Adrenal gland (tissue), 12 donors: ENCODE results near the gene KCNMA1. TPM values are rescaled to one million over a fixed set of nuclear protein-coding genes. Genes with fewer than 3 reads are reported as not detected.

ENCODE experiments used
- DNase-seq, 7 donors: peaks; one replicate each; pipeline ENCODE4 v3.0.0-alpha.2; 2019 to 2020
- H3K27ac ChIP-seq, 5 donors: fragments of 200-600 bp; sonication (generic) in 4 of 5; 1 replicate in 3 of 5; 2 replicates in 2 of 5; pipeline versions ENCODE4 v1.5.1 to v1.8.0; 2016 to 2020; ENCODE audit warnings: mild to moderate bottlenecking in 1 of 5
- H3K27me3 ChIP-seq: fragments of 200-600 bp; 2 replicates; pipeline ENCODE4 v1.8.0; 2021
- H3K36me3 ChIP-seq, 2 donors: fragments of 200-600 bp; replicated peaks in 1 of 2; 1 replicate in 1 of 2; 2 replicates in 1 of 2; pipeline versions ENCODE4 v1.5.1 to v1.8.0; 2018 to 2022
- H3K4me1 ChIP-seq, 2 donors: fragments of 200-600 bp; replicated peaks in 1 of 2; 1 replicate in 1 of 2; 2 replicates in 1 of 2; pipeline versions ENCODE4 v1.5.1 to v1.8.0; 2018 to 2021
- H3K4me3 ChIP-seq, 4 donors: fragments of 200-600 bp; sonication (generic) in 3 of 4; one replicate each; pipeline ENCODE4 v1.5.1; 2016 to 2018
- H3K9me3 ChIP-seq, 3 donors: fragments of 200-600 bp; sonication (generic) in 1 of 3; replicated peaks in 1 of 3; 1 replicate in 2 of 3; 2 replicates in 1 of 3; pipeline versions ENCODE4 v1.5.1 to v1.8.0; 2016 to 2021
- CTCF ChIP-seq, 6 experiments: fragments of 450-650 bp in 4 of 6; fragments of 200-600 bp in 2 of 6; sonication (generic) in 1 of 6; IDR thresholded peaks; 1 replicate in 5 of 6; 2 replicates in 1 of 6; pipeline versions ENCODE4 v1.5.1 to v1.8.0; 2016 to 2021; ENCODE audit warnings: antibody characterized with exemption in 6 of 6, mild to moderate bottlenecking in 2 of 6, moderate library complexity in 1 of 6
- POLR2A ChIP-seq, 2 donors: fragments of 450-650 bp; IDR thresholded peaks; one replicate each; pipeline ENCODE4 v1.6.1; 2017; ENCODE audit warnings: antibody characterized with exemption in 2 of 2, mild to moderate bottlenecking in 2 of 2, moderate library complexity in 1 of 2
- WGBS, 4 donors: extraction: QIAGEN DNeasy Blood & Tissue Kit in 2 of 4; methylation state at CpG; one replicate each; pipeline versions ENCODE4 v1.1.5 to v1.1.7; 2013 to 2017; 5-methylcytosine and 5-hydroxymethylcytosine counted together
- intact Hi-C, 2 donors: fragments of 100-400 bp; cut with DNase I; formaldehyde crosslinking; loops; one replicate each; pipeline versions ENCODE4 v1.14.1 to v1.15.0; 2022 to 2023
- polyA plus RNA-seq, 3 donors: library from polyadenylated mRNA; stranded (reverse); fragments of 200-250 nt in 2 of 3; fragments of 350-450 nt in 1 of 3; fragmentation: Illumina TruSeq in 1 of 3; extraction: RNeasy Lipid Tissue Mini Kit (QIAGEN cat#74804) in 1 of 3; gene quantifications; one replicate each; pipeline ENCODE4 v1.2.3, GENCODE V29; 2013 to 2014
- total RNA-seq, 9 donors: library from RNA; depleted of rRNA in 4 of 9; stranded (reverse); fragments of >200 nt in 4 of 9; fragments of 120-200 nt in 1 of 9; fragmentation: NEBNext Ultra II Directional in 1 of 9; extraction: Animal tissue kit (Norgen Biotek cat#: 25700) in 1 of 9; gene quantifications; one replicate each; pipeline versions ENCODE4 v1.1.0 to v1.2.4, GENCODE V29; 2013 to 2023
- donor health status: healthy with polysubstance abuse.
- donor health status: Bipolar disorder and iron deficiency.
- donor health status: DM: yes; HTN: yes; CAD: no.
- donor health status: DM: no; HTN: no; CAD: no.
- donor health status: DM: no; HTN: no; CAD: no.
- donor health status: DM: yes; HTN: yes; CAD: no.

KCNMA1 gene
- total and polyA plus RNA-seq, 12 donors, result 6.4 to 37.7 (median 13.4) TPM

- H3K9me3 ChIP-seq, result no peaks in the 10 kb centered on the region
- 84 to 95% (median 87%) methylated on average over 4 to 7 of the region's 7 CpGs for WGBS, 4 donors
- intact Hi-C loops, result no loop called here
- no peak overlapping the region for H3K4me3 ChIP-seq
- H3K27me3 ChIP-seq, result no peaks in the 10 kb centered on the region
- TF ChIP-seq POLR2A (IDR thresholded peaks at IDR 0.05) (no peak), CTCF (IDR thresholded peaks at IDR 0.05) (no peak)
- H3K27ac ChIP-seq, result no peak overlapping the region
- no peaks in the 10 kb centered on the region for H3K4me1 ChIP-seq
- no peak for DNase-seq
- H3K36me3 ChIP-seq, result no peaks in the 10 kb centered on the region
Observed at GRCh38 chr10:77461636-77462296, 175.8 kb downstream of the KCNMA1 start.

DNA sequence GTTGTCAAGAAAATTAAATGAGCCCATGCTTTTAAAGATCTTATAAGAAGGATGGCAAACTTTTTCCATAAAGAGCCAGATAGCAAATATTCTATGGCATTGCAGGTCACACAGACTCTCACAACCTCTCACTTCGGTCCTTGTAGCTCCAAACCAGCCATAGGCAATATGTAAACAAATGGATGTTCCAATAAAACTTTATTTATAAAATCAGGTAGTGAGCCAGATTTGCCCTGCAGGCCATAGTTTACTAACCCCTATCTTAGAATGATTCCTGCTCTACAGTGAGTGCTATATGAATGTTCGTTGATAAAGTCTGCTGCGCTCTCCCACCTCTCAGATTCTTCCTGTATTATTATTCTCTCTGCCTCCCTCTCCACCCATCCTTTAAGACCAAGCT is 177.7 kb downstream of the KCNMA1 start:
- no peak for TF ChIP-seq POLR2A (IDR thresholded peaks at IDR 0.05)
- no peak for TF ChIP-seq CTCF (IDR thresholded peaks at IDR 0.05)
- Histone ChIP-seq H3K4me3 (no peak overlapping the region), H3K27ac (no peak overlapping the region), H3K36me3 (no peaks in the 10 kb centered on the region), H3K27me3 (no peaks in the 10 kb centered on the region), H3K9me3 (no peaks in the 10 kb centered on the region), H3K4me1 (no peaks in the 10 kb centered on the region)
- intact Hi-C loops, result no loop called here
- no peak for DNase-seq
- WGBS, 4 donors, result 92 to 98% (median 96%) methylated on average over 3 of the region's 3 CpGs

DNA sequence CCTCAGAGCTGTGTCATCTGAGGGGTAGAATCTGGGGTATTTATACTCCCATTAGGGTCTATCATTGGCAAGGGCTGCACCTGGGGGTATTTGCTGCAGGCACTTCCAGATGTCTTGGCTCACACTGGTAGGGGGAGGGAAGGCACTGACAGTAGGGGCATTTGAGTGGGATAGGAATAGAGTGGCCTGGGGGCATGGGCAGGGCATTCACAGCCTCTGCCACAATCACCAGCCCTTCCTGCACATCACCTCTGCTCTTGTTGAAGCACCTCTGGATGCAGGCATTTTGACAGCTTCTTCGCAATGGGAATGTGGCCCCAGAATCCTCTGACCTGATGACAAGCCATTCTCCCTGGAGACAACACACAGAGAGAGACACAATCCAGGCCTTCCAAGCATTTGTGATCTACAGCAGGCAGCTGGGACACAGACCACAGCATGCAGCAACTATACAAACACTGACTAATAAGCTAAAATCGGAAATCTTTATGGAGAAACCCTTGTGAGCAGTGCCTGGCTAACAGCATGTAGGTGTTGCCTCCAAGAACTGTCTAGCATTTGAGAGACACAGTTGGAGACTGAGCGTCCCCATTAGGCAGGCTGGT is 178.5 kb downstream of the KCNMA1 start:
- no peaks in the 10 kb centered on the region for H3K9me3 ChIP-seq
- H3K4me1 ChIP-seq, result no peaks in the 10 kb centered on the region
- TF ChIP-seq CTCF (IDR thresholded peaks at IDR 0.05) (no peak), POLR2A (IDR thresholded peaks at IDR 0.05) (no peak)
- H3K27ac ChIP-seq, result no peak overlapping the region
- intact Hi-C loops, result no loop called here
- H3K27me3 ChIP-seq, result no peaks in the 10 kb centered on the region
- no peak overlapping the region for H3K4me3 ChIP-seq
- no peaks in the 10 kb centered on the region for H3K36me3 ChIP-seq
- 81 to 89% (median 84%) methylated on average over 3 of the region's 3 CpGs for WGBS, 4 donors
- DNase-seq, result no peak

- TF ChIP-seq CTCF (IDR thresholded peaks at IDR 0.05), result no peak
- no peak for TF ChIP-seq POLR2A (IDR thresholded peaks at IDR 0.05)
- no peak for DNase-seq
- no peaks in the 10 kb centered on the region for H3K36me3 ChIP-seq
- H3K27me3 ChIP-seq, result no peaks in the 10 kb centered on the region
- H3K4me3 ChIP-seq, result no peak overlapping the region
- no peak overlapping the region for H3K27ac ChIP-seq
- 78 to 85% (median 82%) methylated on average over 7 of the region's 7 CpGs for WGBS, 4 donors
- no peaks in the 10 kb centered on the region for H3K4me1 ChIP-seq
- intact Hi-C loops, result no loop called here
- no peaks in the 10 kb centered on the region for H3K9me3 ChIP-seq
Observed at GRCh38 chr10:77457721-77458120, 179.9 kb downstream of the KCNMA1 start.
